Measurements from ENCODE around the gene LRRC3.
"Not testable (repeated sequence)": the region's sequence is repeated elsewhere in the genome, so short reads cannot be mapped to it uniquely, and the experiment has no call there.

Gene LRRC3

GRCh38 chr21:44497703-44498126 lies 42.4 kb downstream of the LRRC3 start:
- DNase-seq (ENCODE audit: low read depth in 2 of 2): no peak

GRCh38 chr21:44498280-44499210 lies 43.2 kb downstream of the LRRC3 start:
- DNase-seq (ENCODE audit: low read depth in 2 of 2): no peak

- DNase-seq (ENCODE audit: low read depth in 2 of 2): no peak
These were observed 43.9 kb downstream of the LRRC3 start for GRCh38 chr21:44499211-44499560.

GRCh38 chr21:44499631-44500030 lies 44.3 kb downstream of the LRRC3 start:
- no peak for DNase-seq (ENCODE audit: low read depth in 2 of 2)

- no peak for DNase-seq (ENCODE audit: low read depth in 2 of 2)
These were observed 44.8 kb downstream of the LRRC3 start for GRCh38 chr21:44500111-44500510.

- DNase-seq (ENCODE audit: low read depth in 2 of 2): no peak
These were observed 47.1 kb downstream of the LRRC3 start for GRCh38 chr21:44502171-44502958.

- DNase-seq (ENCODE audit: low read depth in 2 of 2): not testable (repeated sequence)
These were observed 47.9 kb downstream of the LRRC3 start for GRCh38 chr21:44503006-44503889.

- no peak for DNase-seq (ENCODE audit: low read depth in 2 of 2)
These were observed 48.6 kb downstream of the LRRC3 start for GRCh38 chr21:44503901-44504399.

- no peak for DNase-seq (ENCODE audit: low read depth in 2 of 2)
These were observed 50.5 kb downstream of the LRRC3 start for GRCh38 chr21:44505673-44506278.

- no peak for DNase-seq (ENCODE audit: low read depth in 2 of 2)
These were observed 51.3 kb downstream of the LRRC3 start for GRCh38 chr21:44506279-44507255.

GRCh38 chr21:44507673-44508425 lies 52.5 kb downstream of the LRRC3 start:
- no peak for DNase-seq (ENCODE audit: low read depth in 2 of 2)

GRCh38 chr21:44508426-44508710 lies 53.1 kb downstream of the LRRC3 start:
- DNase-seq (ENCODE audit: low read depth in 2 of 2): no peak

- DNase-seq (ENCODE audit: low read depth in 2 of 2): no peak
These were observed 53.6 kb downstream of the LRRC3 start for GRCh38 chr21:44508711-44509445.

GRCh38 chr21:44509539-44509938 lies 54.2 kb downstream of the LRRC3 start:
- DNase-seq (ENCODE audit: low read depth in 2 of 2): no peak

- no peak for DNase-seq (ENCODE audit: low read depth in 2 of 2)
These were observed 54.8 kb downstream of the LRRC3 start for GRCh38 chr21:44510109-44510507.

GRCh38 chr21:44510508-44511218 lies 55.4 kb downstream of the LRRC3 start:
- DNase-seq (ENCODE audit: low read depth in 2 of 2): peak; percentile 62 to 66

- no peak for DNase-seq (ENCODE audit: low read depth in 2 of 2)
These were observed 56.1 kb downstream of the LRRC3 start for GRCh38 chr21:44511219-44511937.
